ENCODE data around the gene ZNF728.
"Not testable (repeated sequence)": the region's sequence is repeated elsewhere in the genome, so short reads cannot be mapped to it uniquely, and the experiment has no call there.

The ZNF728 gene

GRCh38 chr19:23002690-23003422, at the start of gene ZNF728:
Gene ZNF728 (minus strand): TSS chr19:23003176. CDS start chr19:23003030, 146 bp downstream.
- no peak for DNase-seq
- H3K9me3 Mint-ChIP-seq = peaks cover 31% of the 10 kb centered on the region

DNA sequence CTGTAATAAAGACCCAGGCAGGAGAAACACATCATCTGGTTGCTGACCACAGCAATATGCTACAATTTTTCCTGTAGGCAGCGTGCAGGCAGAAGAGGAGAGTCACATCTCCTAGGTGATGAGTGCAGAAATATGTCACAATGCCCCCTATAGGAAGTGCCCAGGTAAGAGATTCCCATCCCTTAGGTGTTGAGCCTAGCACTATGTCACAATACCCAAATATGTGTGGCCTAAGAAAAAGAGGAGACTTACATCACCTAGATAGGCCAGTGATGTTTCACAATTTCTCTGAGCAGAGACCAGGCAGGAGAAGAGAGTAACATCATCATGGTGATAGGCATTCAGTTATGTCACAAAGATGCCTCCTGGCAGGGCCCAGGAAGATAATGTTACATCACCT, 49.4 kb upstream of the ZNF728 start:
- no peaks in the 10 kb centered on the region for H3K36me3 Mint-ChIP-seq (ENCODE audit: low read depth)
- no peaks in the 10 kb centered on the region for H3K27me3 Mint-ChIP-seq
- no peak overlapping the region for H3K27ac Mint-ChIP-seq
- peaks cover 37% of the 10 kb centered on the region for H3K9me3 Mint-ChIP-seq
- no peak for DNase-seq
- H3K4me3 Mint-ChIP-seq = no peak overlapping the region
- no peaks in the 10 kb centered on the region for H3K4me1 Mint-ChIP-seq (ENCODE audit: low read depth)

More at GRCh38 chr19:23002690-23003422, at the start of gene ZNF728:
- Mint-ChIP-seq H3K27me3 (no peaks in the 10 kb centered on the region), H3K4me1 (ENCODE audit: low read depth) (no peaks in the 10 kb centered on the region), H3K36me3 (ENCODE audit: low read depth) (peaks cover 13% of the 10 kb centered on the region), H3K27ac (no peak within 1 kb of the TSS), H3K4me3 (no peak within 1 kb of the TSS)

DNA sequence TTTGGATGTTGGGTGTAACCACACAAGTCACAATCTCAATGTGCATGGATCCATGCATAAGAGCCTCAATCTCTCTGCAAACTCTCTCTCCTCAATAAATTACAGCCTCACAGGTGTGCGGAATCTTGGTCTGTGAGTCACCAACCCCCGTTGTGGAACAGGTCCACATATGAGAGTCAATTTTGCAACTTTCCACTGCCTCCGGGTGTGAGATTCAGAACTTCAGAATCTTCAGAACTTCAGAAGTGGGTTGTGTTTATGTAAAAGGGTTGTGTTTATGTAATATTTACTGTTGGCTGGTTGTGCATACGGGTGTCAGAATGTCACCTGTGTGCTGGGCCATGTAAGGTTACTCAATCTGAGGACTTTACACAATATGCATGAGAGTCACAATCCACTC, 46.3 kb upstream of the ZNF728 start:
- DNase-seq = no peak
- no peak overlapping the region for H3K4me3 Mint-ChIP-seq
- H3K27me3 Mint-ChIP-seq = no peaks in the 10 kb centered on the region
- no peak overlapping the region for H3K27ac Mint-ChIP-seq
- H3K4me1 Mint-ChIP-seq (ENCODE audit: low read depth) = no peaks in the 10 kb centered on the region
- H3K9me3 Mint-ChIP-seq = peaks cover 46% of the 10 kb centered on the region
- H3K36me3 Mint-ChIP-seq (ENCODE audit: low read depth) = no peaks in the 10 kb centered on the region

DNA sequence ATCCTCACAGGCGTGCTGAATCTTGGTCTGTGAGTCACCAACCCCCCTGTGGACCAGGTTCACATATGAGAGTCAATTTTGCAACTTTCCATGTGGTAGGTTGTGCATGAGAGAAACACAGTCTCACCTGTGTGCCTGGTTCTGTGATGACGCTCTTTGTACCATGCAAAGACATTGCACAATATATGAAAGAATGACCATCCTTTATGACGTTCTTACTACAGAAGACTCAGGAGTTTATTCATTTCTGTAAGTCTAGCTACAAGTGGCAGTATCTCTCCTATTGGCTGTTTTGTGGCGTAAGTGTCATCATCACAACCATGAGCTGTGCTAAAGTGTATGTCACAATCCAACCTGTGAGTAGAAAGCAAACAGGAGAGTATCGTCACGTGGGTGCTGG, 43.8 kb upstream of the ZNF728 start:
- H3K36me3 Mint-ChIP-seq (ENCODE audit: low read depth) = no peaks in the 10 kb centered on the region
- peaks cover 57% of the 10 kb centered on the region for H3K9me3 Mint-ChIP-seq
- H3K27me3 Mint-ChIP-seq = no peaks in the 10 kb centered on the region
- H3K27ac Mint-ChIP-seq = no peak overlapping the region
- no peak overlapping the region for H3K4me3 Mint-ChIP-seq
- no peak for DNase-seq
- no peaks in the 10 kb centered on the region for H3K4me1 Mint-ChIP-seq (ENCODE audit: low read depth)

DNA sequence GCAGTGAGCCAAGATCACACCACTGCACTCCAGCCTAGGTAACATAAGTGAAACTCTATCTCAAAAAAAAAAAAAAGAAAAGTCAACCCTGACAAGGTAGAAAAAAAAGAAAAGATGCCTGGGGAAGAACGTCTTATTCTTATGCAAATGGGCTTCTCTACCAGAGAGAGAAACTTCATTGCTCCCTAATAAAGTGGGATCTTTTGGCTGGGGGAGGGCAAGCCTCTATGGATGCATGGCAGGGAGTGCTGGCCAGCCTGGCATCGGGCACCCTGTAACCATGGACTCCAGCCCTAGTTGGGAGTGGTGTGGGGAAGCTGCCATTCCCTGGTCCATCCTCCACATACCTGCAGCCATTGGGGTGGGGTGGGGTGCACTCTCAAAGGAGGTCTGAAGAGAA, 30.7 kb upstream of the ZNF728 start:
- H3K36me3 Mint-ChIP-seq (ENCODE audit: low read depth) = no peaks in the 10 kb centered on the region
- no peaks in the 10 kb centered on the region for H3K27me3 Mint-ChIP-seq
- H3K9me3 Mint-ChIP-seq = peaks cover 27% of the 10 kb centered on the region
- DNase-seq = no peak
- no peak overlapping the region for H3K4me3 Mint-ChIP-seq
- no peaks in the 10 kb centered on the region for H3K4me1 Mint-ChIP-seq (ENCODE audit: low read depth)
- H3K27ac Mint-ChIP-seq = no peak overlapping the region

DNA sequence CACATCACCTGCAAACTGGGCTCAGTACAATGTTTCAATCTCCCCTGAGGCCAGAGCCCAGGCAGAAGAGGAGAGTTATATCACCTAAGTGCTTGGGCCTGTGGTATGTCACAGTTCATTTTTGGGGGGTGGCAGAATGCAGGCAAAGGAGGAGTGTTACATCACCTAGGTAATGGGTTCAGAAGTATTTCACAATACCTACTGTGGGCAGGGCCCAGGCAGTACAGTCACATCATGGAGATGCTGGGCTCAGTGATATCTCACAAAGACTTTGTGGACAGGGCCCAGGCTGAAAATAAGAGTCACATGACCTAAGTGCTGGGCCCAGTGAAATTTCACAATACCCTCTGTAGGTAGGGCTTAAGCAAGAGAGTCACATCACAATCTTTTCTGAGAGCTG, 12.7 kb upstream of the ZNF728 start:
- Mint-ChIP-seq H3K27me3 (no peaks in the 10 kb centered on the region), H3K36me3 (ENCODE audit: low read depth) (no peaks in the 10 kb centered on the region), H3K4me1 (ENCODE audit: low read depth) (no peaks in the 10 kb centered on the region), H3K9me3 (peaks cover 65% of the 10 kb centered on the region), H3K27ac (no peak overlapping the region), H3K4me3 (no peak overlapping the region)
- DNase-seq = no peak

DNA sequence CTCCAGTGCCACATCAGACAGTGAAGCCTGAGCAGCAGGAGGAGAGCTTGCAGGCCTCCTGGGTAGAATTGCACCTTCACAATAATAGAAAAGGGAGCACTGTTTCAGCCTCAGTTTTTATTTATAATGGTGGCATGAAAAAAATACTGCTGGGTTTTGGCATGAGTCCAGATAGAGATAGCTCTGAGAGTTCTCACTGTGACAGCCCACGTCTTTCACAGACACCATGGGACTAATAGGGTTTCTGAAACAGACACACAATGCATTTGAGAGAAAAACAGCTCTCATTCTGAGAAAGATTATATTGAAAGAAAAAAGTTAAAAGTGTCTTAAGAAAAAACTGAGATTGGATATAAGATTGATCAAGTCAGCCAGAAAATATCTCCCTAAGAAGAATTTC, 8.0 kb downstream of the ZNF728 start:
- H3K27me3 Mint-ChIP-seq; DNase-seq; H3K36me3 Mint-ChIP-seq (ENCODE audit: low read depth); H3K27ac Mint-ChIP-seq; H3K4me1 Mint-ChIP-seq (ENCODE audit: low read depth); H3K4me3 Mint-ChIP-seq: not testable (repeated sequence)
- H3K9me3 Mint-ChIP-seq = peaks cover 37% of the 10 kb centered on the region

DNA sequence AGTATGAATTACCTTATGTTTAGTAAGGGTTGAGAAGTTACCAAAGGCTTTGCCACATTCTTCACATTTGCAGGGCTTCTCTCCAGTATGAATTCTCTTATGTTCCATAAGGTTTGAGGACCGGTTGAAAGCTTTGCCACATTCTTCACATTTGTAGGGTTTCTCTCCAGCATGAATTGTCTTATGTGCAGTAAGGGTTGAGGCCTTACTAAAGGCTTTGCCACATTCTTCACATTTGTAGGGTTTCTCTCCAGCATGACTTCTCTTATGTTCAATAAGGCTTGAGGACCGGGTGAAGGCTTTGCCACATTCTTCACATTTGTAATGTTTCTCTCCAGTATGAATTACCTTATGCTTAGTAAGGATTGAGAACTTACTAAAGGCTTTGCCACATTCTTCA, 26.7 kb downstream of the ZNF728 start:
- Mint-ChIP-seq H3K27ac (no peak overlapping the region), H3K36me3 (ENCODE audit: low read depth) (peaks cover 27% of the 10 kb centered on the region), H3K27me3 (no peaks in the 10 kb centered on the region), H3K4me1 (ENCODE audit: low read depth) (no peaks in the 10 kb centered on the region), H3K4me3 (no peak overlapping the region), H3K9me3 (peaks cover 59% of the 10 kb centered on the region)
- DNase-seq = no peak

DNA sequence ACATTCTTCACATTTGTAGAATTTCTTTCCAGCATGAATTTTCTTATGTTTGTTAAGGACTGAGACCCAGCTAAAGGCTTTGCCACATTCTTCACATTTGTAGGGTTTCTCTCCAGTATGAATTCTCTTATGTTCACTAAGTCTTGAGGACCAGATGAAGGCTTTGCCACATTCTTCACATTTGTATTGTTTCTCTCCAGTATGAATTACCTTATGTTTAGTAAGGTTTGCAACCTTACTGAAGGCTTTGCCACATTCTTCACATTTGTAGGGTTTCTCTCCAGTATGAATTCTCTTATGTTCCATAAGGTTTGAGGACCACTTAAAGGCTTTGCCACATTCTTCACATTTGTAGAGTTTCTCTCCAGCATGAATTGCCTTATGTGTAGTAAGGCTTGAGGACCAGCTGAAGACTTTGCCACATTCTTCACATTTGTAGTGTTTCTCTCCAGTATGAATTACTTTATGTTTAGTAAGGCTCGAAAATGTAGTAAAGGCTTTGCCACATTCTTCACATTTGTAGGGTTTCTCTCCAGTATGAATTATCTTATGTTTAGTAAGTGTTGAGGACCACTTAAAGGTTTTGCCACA, 27.3 kb downstream of the ZNF728 start:
- H3K4me1 Mint-ChIP-seq (ENCODE audit: low read depth); H3K4me3 Mint-ChIP-seq; H3K27me3 Mint-ChIP-seq; H3K27ac Mint-ChIP-seq; DNase-seq: not testable (repeated sequence)
- H3K9me3 Mint-ChIP-seq = peaks cover 55% of the 10 kb centered on the region
- H3K36me3 Mint-ChIP-seq (ENCODE audit: low read depth) = peaks cover 27% of the 10 kb centered on the region

DNA sequence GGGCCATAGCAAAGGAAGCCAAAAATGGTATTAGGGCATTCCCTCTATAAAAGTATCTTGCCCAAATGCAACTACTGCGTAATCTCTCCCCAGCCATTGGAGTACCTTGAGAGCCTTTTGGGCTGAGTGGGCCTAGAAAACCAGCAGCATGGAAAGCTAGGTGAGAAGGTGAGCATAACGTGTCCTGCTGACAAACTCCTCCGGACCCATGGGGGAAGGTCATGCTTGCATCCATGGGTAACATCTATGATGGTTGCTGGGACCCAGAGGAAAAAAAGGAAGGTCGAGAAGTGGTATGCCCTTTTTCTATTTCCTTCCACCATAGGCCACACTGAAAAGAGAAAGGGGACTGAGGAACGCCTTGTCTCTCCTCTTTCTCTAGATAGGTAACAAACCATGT, 57.4 kb downstream of the ZNF728 start:
- peaks cover 39% of the 10 kb centered on the region for H3K9me3 Mint-ChIP-seq
- H3K36me3 Mint-ChIP-seq (ENCODE audit: low read depth) = peaks cover 9% of the 10 kb centered on the region
- H3K27me3 Mint-ChIP-seq = no peaks in the 10 kb centered on the region
- DNase-seq = no peak
- no peak overlapping the region for H3K4me3 Mint-ChIP-seq
- no peaks in the 10 kb centered on the region for H3K4me1 Mint-ChIP-seq (ENCODE audit: low read depth)
- no peak overlapping the region for H3K27ac Mint-ChIP-seq

- Mint-ChIP-seq H3K27ac (no peak overlapping the region), H3K36me3 (ENCODE audit: low read depth) (no peaks in the 10 kb centered on the region), H3K4me3 (no peak overlapping the region), H3K9me3 (peaks cover 31% of the 10 kb centered on the region), H3K27me3 (no peaks in the 10 kb centered on the region), H3K4me1 (ENCODE audit: low read depth) (no peaks in the 10 kb centered on the region)
- DNase-seq = no peak
Measured at GRCh38 chr19:22935151-22935550, 67.8 kb downstream of the ZNF728 start.

DNA sequence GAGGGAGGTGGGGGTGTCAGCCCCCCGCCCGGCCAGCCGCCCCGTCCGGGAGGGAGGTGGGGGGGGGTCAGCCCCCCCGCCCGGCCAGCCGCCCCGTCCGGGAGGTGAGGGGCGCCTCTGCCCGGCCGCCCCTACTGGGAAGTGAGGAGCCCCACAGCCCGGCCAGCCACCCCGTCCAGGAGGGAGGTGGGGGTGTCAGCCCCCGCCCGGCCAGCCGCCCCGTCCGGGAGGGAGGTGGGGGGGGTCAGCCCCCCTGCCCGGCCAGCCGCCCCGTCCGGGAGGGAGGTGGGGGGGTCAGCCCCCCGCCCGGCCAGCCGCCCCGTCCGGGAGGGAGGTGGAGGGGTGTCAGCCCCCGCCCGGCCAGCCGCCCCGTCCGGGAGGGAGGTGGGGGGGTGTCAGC, 75.4 kb downstream of the ZNF728 start:
- not testable (repeated sequence) for H3K36me3 Mint-ChIP-seq (ENCODE audit: low read depth); DNase-seq; H3K27ac Mint-ChIP-seq; H3K4me3 Mint-ChIP-seq; H3K4me1 Mint-ChIP-seq (ENCODE audit: low read depth); H3K27me3 Mint-ChIP-seq
- H3K9me3 Mint-ChIP-seq = peaks cover 28% of the 10 kb centered on the region

GRCh38 chr19:22925181-22925580, 77.8 kb downstream of the ZNF728 start:
- H3K27me3 Mint-ChIP-seq; H3K4me1 Mint-ChIP-seq (ENCODE audit: low read depth); DNase-seq; H3K36me3 Mint-ChIP-seq (ENCODE audit: low read depth); H3K27ac Mint-ChIP-seq; H3K4me3 Mint-ChIP-seq: not testable (repeated sequence)
- H3K9me3 Mint-ChIP-seq = peaks cover 40% of the 10 kb centered on the region
